B cell (primary cell): ENCODE results near the gene HDAC9. TPM values are rescaled to one million over a fixed set of nuclear protein-coding genes. Genes with fewer than 3 reads are reported as not detected.

ENCODE experiments used
- ATAC-seq: fragments of 200-7000 bp; cut with Tn5 transposase; one replicate; pipeline ENCODE4 v1.10.0; 2021; ENCODE audit warnings: low read depth, mild to moderate bottlenecking, moderate number of reproducible peaks, moderate library complexity
- CTCF ChIA-PET: fragments of 350-600 bp; sonication (Branson Sonifier 250); formaldehyde crosslinking; loops from one replicate; lab custom pipeline; 2021; ENCODE audit warnings: antibody characterized with exemption, inconsistent platforms; lab: Charles Lee
- POLR2A ChIA-PET: fragments of 350-600 bp; sonication (Branson Sonifier 250); formaldehyde crosslinking; loops from one replicate; lab custom pipeline; 2021; ENCODE audit warnings: antibody characterized with exemption; lab: Charles Lee
- DNase-seq: peaks from one replicate; pipeline ENCODE4 v3.0.0; 2013
- H2AFZ ChIP-seq: 2 replicates; pipeline ENCODE4 v1.6.1; 2012; ENCODE audit warnings: mild to moderate bottlenecking, low read depth, low read length; ENCODE audit not compliant: insufficient read depth, poor library complexity, severe bottlenecking
- H3K27ac ChIP-seq, 2 donors: 1 replicate in 1 of 2; 2 replicates in 1 of 2; pipeline ENCODE4 v1.5.1; 2012 to 2013; ENCODE audit warnings: low read length in 2 of 2, mild to moderate bottlenecking in 2 of 2, moderate library complexity in 1 of 2
- H3K27me3 ChIP-seq, 4 experiments: fragments of 200-600 bp in 1 of 4; sonication (generic) in 1 of 4; replicated peaks in 1 of 4; 1 replicate in 2 of 4; 2 replicates in 2 of 4; pipeline versions ENCODE4 v1.6.1 to v1.7.0; 2013 to 2016; ENCODE audit warnings: low read length in 3 of 4, mild to moderate bottlenecking in 2 of 4, mixed read lengths in 1 of 4, moderate library complexity in 1 of 4; ENCODE audit not compliant: insufficient read depth in 4 of 4, control insufficient read depth in 3 of 4; ENCODE audit errors: control extremely low read depth in 1 of 4
- H3K36me3 ChIP-seq, 2 experiments: replicated peaks in 1 of 2; 1 replicate in 1 of 2; 2 replicates in 1 of 2; pipeline versions ENCODE4 v1.6.1 to v1.7.1; 2013; ENCODE audit warnings: low read length in 1 of 2; ENCODE audit not compliant: insufficient read depth in 2 of 2, control insufficient read depth in 1 of 2; ENCODE audit errors: control extremely low read depth in 1 of 2, extremely low read depth in 1 of 2
- H3K4me1 ChIP-seq, 2 donors: fragments of 200-600 bp in 1 of 2; sonication (generic) in 1 of 2; 1 replicate in 1 of 2; 2 replicates in 1 of 2; pipeline versions ENCODE4 v1.5.1 to v1.6.1; 2013 to 2017; ENCODE audit warnings: low read length in 2 of 2; ENCODE audit not compliant: control insufficient read depth in 2 of 2, insufficient read depth in 2 of 2
- H3K4me2 ChIP-seq: replicated peaks from 2 replicates; pipeline ENCODE3; 2012; ENCODE audit warnings: mild to moderate bottlenecking, low read depth, low read length; ENCODE audit not compliant: poor library complexity, severe bottlenecking
- H3K4me3 ChIP-seq, 5 experiments: fragments of 200-600 bp in 1 of 5; sonication (generic) in 1 of 5; 1 replicate in 3 of 5; 2 replicates in 2 of 5; pipeline versions ENCODE4 v1.5.1 to v1.7.0; 2011 to 2016; ENCODE audit warnings: low read length in 4 of 5, mild to moderate bottlenecking in 4 of 5, low read depth in 2 of 5, control low read depth in 1 of 5, moderate library complexity in 1 of 5; ENCODE audit not compliant: insufficient read depth in 1 of 5; ENCODE audit errors: control extremely low read depth in 1 of 5, extremely low read depth in 1 of 5
- H3K79me2 ChIP-seq: fragments of 200-600 bp; sonication (generic); one replicate; pipeline ENCODE4 v1.6.0; 2016; ENCODE audit warnings: low read length; ENCODE audit not compliant: control insufficient read depth, insufficient read depth
- H3K9ac ChIP-seq: fragments of 200-600 bp; sonication (generic); 2 replicates; pipeline ENCODE4 v1.6.1; 2017; ENCODE audit warnings: mild to moderate bottlenecking, low read length, moderate library complexity
- H3K9me3 ChIP-seq, 3 donors: one replicate each; pipeline versions ENCODE4 v1.6.1 to v1.7.1; 2013; ENCODE audit warnings: low read length in 2 of 3; ENCODE audit not compliant: control insufficient read depth in 2 of 3, insufficient read depth in 1 of 3; ENCODE audit errors: control extremely low read depth in 1 of 3
- H4K20me1 ChIP-seq: 2 replicates; pipeline ENCODE4 v1.6.0; 2012; ENCODE audit warnings: mild to moderate bottlenecking, low read length; ENCODE audit not compliant: insufficient read depth, control insufficient read depth, poor library complexity, severe bottlenecking
- H3K27ac Mint-ChIP-seq: one replicate; pipeline ENCODE4 v1.8.0; 2021; ENCODE audit warnings: mixed read lengths
- H3K27me3 Mint-ChIP-seq: one replicate; pipeline ENCODE4 v1.8.0; 2021; ENCODE audit warnings: mixed read lengths
- H3K4me1 Mint-ChIP-seq: one replicate; pipeline ENCODE4 v1.8.0; 2021; ENCODE audit warnings: mixed read lengths
- H3K4me3 Mint-ChIP-seq: one replicate; pipeline ENCODE4 v1.8.0; 2021; ENCODE audit warnings: mixed read lengths
- H3K9me3 Mint-ChIP-seq: one replicate; pipeline ENCODE4 v1.8.0; 2022; ENCODE audit warnings: mixed read lengths; ENCODE audit not compliant: insufficient read depth
- CTCF ChIP-seq: fragments of 200-600 bp; IDR thresholded peaks from one replicate; pipeline ENCODE4 v1.8.0; 2022; ENCODE audit warnings: antibody characterized with exemption, mild to moderate bottlenecking
- EZH2 ChIP-seq: IDR thresholded peaks from 2 replicates; pipeline ENCODE4 v1.6.1; 2012; ENCODE audit warnings: borderline replicate concordance, low read depth, mild to moderate bottlenecking, moderate library complexity, low read length; ENCODE audit not compliant: insufficient read depth, poor library complexity, severe bottlenecking
- WGBS: methylation state at CpG from one replicate; pipeline ENCODE4 v1.1.5; 2013; ENCODE audit warnings: missing lambda C conversion rate; ENCODE audit not compliant: insufficient coverage; 5-methylcytosine and 5-hydroxymethylcytosine counted together
- intact Hi-C: fragments of 100-400 bp; cut with micrococcal nuclease; formaldehyde crosslinking; loops from one replicate; pipeline ENCODE4 v1.10.0; 2022
- polyA plus RNA-seq: library from polyadenylated mRNA; depleted of rRNA; stranded (reverse); fragments of >200 nt; gene quantifications from 2 replicates; pipeline ENCODE4 v1.2.3, GENCODE V29; 2012
- total RNA-seq, 2 donors: library from RNA; stranded (reverse); fragments of 120-200 nt in 1 of 2; gene quantifications; 1 replicate in 1 of 2; 2 replicates in 1 of 2; pipeline versions ENCODE4 v1.2.3 to v1.2.4, GENCODE V29; 2013 to 2022

Gene HDAC9
- total and polyA plus RNA-seq, 2 donors (not counting 1 experiment from before 2014, with no cell fraction given), result 49.1 to 64.8 TPM

- peaks cover 0 to 2% of the 10 kb centered on the region in 2 experiments for H3K36me3 ChIP-seq
- H2AFZ ChIP-seq, result peak overlapping the region; percentile 47
- intact Hi-C loops, result loop anchor here (1.0 kb wide), 3 partner anchors 10 to 24 kb away; no protein-coding TSS in a partner anchor
- ChIA-PET CTCF (interaction anchor here (0.7 to 4.5 kb wide), 18 partner anchors 9 to 168 kb away, joined by 3 to 31 read pairs (median 4); partner anchors contain the start of gene HDAC9), POLR2A (interaction anchor here (1.2 to 1.9 kb wide), 4 partner anchors 10 to 25 kb away, joined by 4 to 13 read pairs (median 11); partner anchors contain the start of gene HDAC9)
- peaks cover 74% of the 10 kb centered on the region for H3K4me1 Mint-ChIP-seq
- peak overlapping the region; percentile 77 to 90 for H3K27ac ChIP-seq
- peak overlapping the region in 4 of 5 experiments; percentile 8 to 66 (median 33) for H3K4me3 ChIP-seq
- no peaks in the 10 kb centered on the region for H4K20me1 ChIP-seq
- H3K27ac Mint-ChIP-seq, result peak overlapping the region; percentile 97
- peak overlapping the region; percentile 60 for H3K9ac ChIP-seq
- peak overlapping the region; percentile 81 for H3K4me2 ChIP-seq
- H3K4me1 ChIP-seq, result peaks cover 27 to 45% of the 10 kb centered on the region in 2 donors
- WGBS, result 0% methylated on average over 1 of the region's 5 CpGs
- H3K79me2 ChIP-seq, result peaks cover 75% of the 10 kb centered on the region
- H3K27me3 Mint-ChIP-seq, result no peaks in the 10 kb centered on the region
- H3K9me3 ChIP-seq, result no peaks in the 10 kb centered on the region
- no peaks in the 10 kb centered on the region for H3K27me3 ChIP-seq
- peak; percentile 74 for DNase-seq
- TF ChIP-seq EZH2 (no peak), CTCF (no peak)
- H3K4me3 Mint-ChIP-seq, result peak overlapping the region; percentile 84
- ATAC-seq, result peak; percentile 80
- no peaks in the 10 kb centered on the region for H3K9me3 Mint-ChIP-seq
These were observed 25.1 kb downstream of the HDAC9 start for GRCh38 chr7:18520450-18521235.
